GM19035 (cell line): Measurements from ENCODE around the gene KLHL11.
"Not testable (repeated sequence)": the region's sequence is repeated elsewhere in the genome, so short reads cannot be mapped to it uniquely, and the experiment has no call there.

Source experiments
- ATAC-seq: cut with Tn5 transposase; IDR thresholded peaks from one replicate; pipeline ENCODE4 v1.9.1; 2021; ENCODE audit not compliant: unreplicated experiment

KLHL11 gene

GRCh38 chr17:41840781-41841180 lies 24.4 kb downstream of the KLHL11 start:
- not testable (repeated sequence) for ATAC-seq

DNA sequence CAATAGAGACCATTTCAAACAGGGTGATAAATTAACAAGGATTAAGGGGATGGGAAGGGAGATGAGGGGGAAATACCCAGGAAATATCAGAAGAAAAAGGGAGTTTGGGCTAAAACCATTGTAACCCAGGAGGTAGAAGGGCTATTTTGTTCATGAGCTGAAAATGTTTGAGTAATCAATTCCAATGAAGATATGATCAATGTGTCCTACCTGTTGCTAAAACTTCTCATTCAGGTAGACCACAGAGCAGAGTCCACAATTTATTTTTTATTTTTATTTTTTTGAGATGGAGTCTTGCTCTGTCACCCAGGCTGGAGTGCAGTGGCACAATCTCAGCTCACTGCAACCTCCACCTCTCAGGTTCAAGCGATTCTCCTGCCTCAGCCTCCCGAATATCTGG lies 25.8 kb downstream of the KLHL11 start:
- ATAC-seq = not testable (repeated sequence)

GRCh38 chr17:41837761-41838538 lies 27.3 kb downstream of the KLHL11 start, which contains the start of gene KLHL10:
Gene KLHL10 (plus strand): TSS chr17:41837825. CDS start chr17:41837933, 108 bp downstream.
- ATAC-seq = no peak

- ATAC-seq = no peak
These were observed 28.6 kb downstream of the KLHL11 start for GRCh38 chr17:41836550-41837196.

GRCh38 chr17:41835800-41836549 lies 29.2 kb downstream of the KLHL11 start, which contains the start of gene NT5C3B:
Gene NT5C3B (minus strand): TSS chr17:41836232. CDS start chr17:41836193, 39 bp downstream.
- ATAC-seq = peak; percentile 72

DNA sequence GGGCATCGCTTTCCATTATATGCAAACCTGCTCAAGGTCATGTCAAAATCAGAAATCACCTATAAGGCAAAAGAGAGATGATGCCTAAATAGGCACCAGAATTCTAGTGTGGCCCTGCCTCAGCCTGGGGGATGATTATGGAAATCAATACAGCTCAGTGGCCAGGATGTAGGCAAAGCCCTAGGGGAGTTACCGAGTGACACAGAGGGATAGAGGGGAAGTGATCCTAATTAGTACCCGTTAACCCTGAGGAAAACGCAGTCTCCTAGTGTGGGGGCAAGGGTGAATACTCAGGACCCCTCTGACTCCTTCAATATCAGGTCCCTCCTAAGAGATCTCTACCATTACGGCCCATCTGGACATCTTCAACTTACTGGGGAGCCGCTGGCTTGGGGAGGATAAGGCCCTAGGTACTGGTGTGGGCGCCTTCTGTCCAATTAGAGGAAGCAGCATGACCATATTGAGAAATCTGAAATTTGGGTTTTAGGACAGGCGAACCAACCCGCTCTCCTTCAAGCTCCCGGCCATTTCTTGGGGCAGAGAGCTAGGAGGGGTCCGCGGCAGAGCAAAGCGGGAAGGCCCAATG lies 29.9 kb downstream of the KLHL11 start:
- peak; percentile 37 for ATAC-seq

DNA sequence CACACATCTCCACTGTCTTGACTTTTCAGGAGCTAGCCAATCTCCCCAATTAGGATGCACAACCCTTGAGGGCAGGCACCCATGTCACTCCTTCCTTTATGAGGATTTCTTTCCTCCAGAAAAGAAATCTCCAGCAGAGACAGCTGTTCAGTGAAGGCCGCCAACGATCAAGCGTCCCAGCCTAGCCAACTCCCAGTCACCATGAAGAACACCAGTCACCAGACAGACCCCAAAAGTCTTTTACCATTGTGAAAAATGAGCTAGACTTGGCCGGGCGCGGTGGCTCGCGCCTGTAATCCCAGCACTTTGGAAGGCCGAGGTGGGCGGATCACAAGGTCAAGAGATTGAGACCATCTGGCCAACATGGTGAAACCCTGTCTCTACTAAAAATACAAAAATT lies 35.3 kb downstream of the KLHL11 start:
- ATAC-seq = not testable (repeated sequence)

- no peak for ATAC-seq
These were observed 39.9 kb downstream of the KLHL11 start for GRCh38 chr17:41825175-41825845.

DNA sequence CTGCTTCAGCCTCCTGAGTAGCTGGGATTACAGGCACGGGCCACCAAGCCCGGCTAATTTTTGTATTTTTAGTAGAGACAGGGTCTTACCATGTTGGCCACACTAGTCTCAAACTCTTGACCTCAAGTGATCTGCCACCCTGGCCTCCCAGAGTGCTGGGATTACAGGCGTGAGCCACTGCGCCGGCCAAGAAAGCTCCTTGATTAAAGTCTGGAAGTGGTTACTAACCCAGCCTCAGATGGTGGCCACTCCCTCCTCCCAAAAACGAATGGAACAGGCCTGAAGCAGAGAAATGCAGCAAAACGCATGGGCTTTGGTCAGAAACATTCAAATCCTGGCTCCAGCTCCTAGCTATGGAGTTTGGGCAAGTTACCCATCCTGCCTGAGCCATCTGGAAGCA lies 41.1 kb downstream of the KLHL11 start:
- ATAC-seq = no peak

GRCh38 chr17:41823580-41823979 lies 41.6 kb downstream of the KLHL11 start:
- no peak for ATAC-seq

GRCh38 chr17:41823141-41823524 lies 42.1 kb downstream of the KLHL11 start:
- no peak for ATAC-seq

GRCh38 chr17:41822216-41823140 lies 42.7 kb downstream of the KLHL11 start:
- ATAC-seq = no peak

GRCh38 chr17:41821776-41822175 lies 43.4 kb downstream of the KLHL11 start:
- no peak for ATAC-seq

GRCh38 chr17:41818024-41818423 lies 47.2 kb downstream of the KLHL11 start:
- no peak for ATAC-seq

DNA sequence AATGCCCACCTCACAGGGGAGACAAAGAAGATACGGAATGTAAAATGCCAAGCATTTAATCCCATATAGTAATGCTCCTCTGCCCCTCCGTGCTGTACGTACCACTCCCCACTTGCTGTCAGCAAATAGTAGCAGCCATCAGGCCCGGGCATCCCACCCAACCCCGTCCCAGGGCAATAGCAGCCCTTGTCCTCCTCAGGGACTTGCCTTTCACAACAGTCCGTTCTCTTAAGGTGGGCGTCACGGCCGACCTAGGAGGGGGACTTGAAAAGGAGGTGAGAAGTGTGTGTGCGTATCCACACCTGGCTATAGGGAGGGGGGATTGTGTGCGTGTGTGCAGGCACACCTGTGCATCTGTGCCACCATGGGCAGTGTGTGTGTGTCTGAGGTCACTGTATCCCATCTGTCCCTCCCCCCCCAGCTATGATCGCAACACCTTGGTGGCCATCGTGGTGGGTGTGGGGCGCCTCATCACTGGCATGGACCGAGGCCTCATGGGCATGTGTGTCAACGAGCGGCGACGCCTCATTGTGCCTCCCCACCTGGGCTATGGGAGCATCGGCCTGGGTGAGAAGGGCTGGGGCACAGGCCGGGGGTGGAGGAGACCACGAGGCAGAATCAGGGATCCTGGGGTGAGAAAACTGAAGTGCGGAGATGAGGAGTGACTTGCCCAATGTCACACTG lies 48.4 kb downstream of the KLHL11 start:
- no peak for ATAC-seq

GRCh38 chr17:41814195-41814594 lies 51.0 kb downstream of the KLHL11 start:
- ATAC-seq = no peak

GRCh38 chr17:41813699-41814124 lies 51.5 kb downstream of the KLHL11 start:
- no peak for ATAC-seq

- ATAC-seq = no peak
These were observed 52.0 kb downstream of the KLHL11 start for GRCh38 chr17:41813152-41813680.
